ENCODE measurements around the gene ERC2. TPM values are rescaled to one million over a fixed set of nuclear protein-coding genes. Genes with fewer than 3 reads are reported as not detected.

The ERC2 gene
- total and polyA plus RNA-seq, 7 donors, result 0.52 to 5.7 (median 1.2) TPM; not detected in 2

GRCh38 chr3:55716044-55716443 is 752.2 kb downstream of the ERC2 start:
- intact Hi-C loops (cut with DNase I), result no loop called here

GRCh38 chr3:55714057-55714456 is 754.2 kb downstream of the ERC2 start:
- no peak for DNase-seq
- TF ChIP-seq POLR2AphosphoS5 (IDR thresholded peaks at IDR 0.05), result no peak
- no peak for TF ChIP-seq EP300 (IDR thresholded peaks at IDR 0.05)
- TF ChIP-seq CTCF (IDR thresholded peaks at IDR 0.05), result no peak
- TF ChIP-seq POLR2A (IDR thresholded peaks at IDR 0.05), result no peak
- no peaks in the 10 kb centered on the region for H3K36me3 ChIP-seq
- H3K4me3 ChIP-seq, result no peak overlapping the region
- no peak overlapping the region for H3K27ac ChIP-seq
- H3K27me3 ChIP-seq, result no peaks in the 10 kb centered on the region
- H3K4me1 ChIP-seq, result no peaks in the 10 kb centered on the region
- H3K9me3 ChIP-seq, result no peaks in the 10 kb centered on the region
- intact Hi-C loops (cut with DNase I), result no loop called here

More at GRCh38 chr3:55716044-55716443, 752.2 kb downstream of the ERC2 start:
- no peaks in the 10 kb centered on the region for H3K27me3 ChIP-seq
- no peak overlapping the region for H3K4me3 ChIP-seq
- no peaks in the 10 kb centered on the region for H3K36me3 ChIP-seq
- DNase-seq, result no peak
- no peaks in the 10 kb centered on the region for H3K4me1 ChIP-seq
- H3K9me3 ChIP-seq, result no peaks in the 10 kb centered on the region
- TF ChIP-seq EP300 (IDR thresholded peaks at IDR 0.05), result no peak
- TF ChIP-seq POLR2A (IDR thresholded peaks at IDR 0.05), result no peak
- no peak for TF ChIP-seq CTCF (IDR thresholded peaks at IDR 0.05)
- TF ChIP-seq POLR2AphosphoS5 (IDR thresholded peaks at IDR 0.05), result no peak
- H3K27ac ChIP-seq, result no peak overlapping the region

GRCh38 chr3:55711646-55712045 is 756.6 kb downstream of the ERC2 start:
- intact Hi-C loops (cut with DNase I), result no loop called here
- no peaks in the 10 kb centered on the region for H3K9me3 ChIP-seq
- no peak overlapping the region for H3K27ac ChIP-seq
- H3K27me3 ChIP-seq, result no peaks in the 10 kb centered on the region
- WGBS, 2 donors, result 83 to 92% methylated on average over 1 of the region's 1 CpG
- no peak overlapping the region for H3K4me3 ChIP-seq
- TF ChIP-seq CTCF (IDR thresholded peaks at IDR 0.05) (no peak), EP300 (IDR thresholded peaks at IDR 0.05) (no peak), POLR2AphosphoS5 (IDR thresholded peaks at IDR 0.05) (no peak), POLR2A (IDR thresholded peaks at IDR 0.05) (no peak)
- no peak for DNase-seq
- peaks cover 0 to 15% (median 13%) of the 10 kb centered on the region in 4 donors for H3K4me1 ChIP-seq
- no peaks in the 10 kb centered on the region for H3K36me3 ChIP-seq

- peak; percentile 60 for DNase-seq
- Histone ChIP-seq H3K36me3 (no peaks in the 10 kb centered on the region), H3K4me3 (no peak overlapping the region), H3K27ac (no peak overlapping the region), H3K4me1 (peaks cover 0 to 15% (median 13%) of the 10 kb centered on the region in 4 donors), H3K27me3 (no peaks in the 10 kb centered on the region), H3K9me3 (no peaks in the 10 kb centered on the region)
- TF ChIP-seq CTCF (IDR thresholded peaks at IDR 0.05), result no peak
- TF ChIP-seq POLR2A (IDR thresholded peaks at IDR 0.05), result no peak
- TF ChIP-seq POLR2AphosphoS5 (IDR thresholded peaks at IDR 0.05), result no peak
- TF ChIP-seq EP300 (IDR thresholded peaks at IDR 0.05), result no peak
- intact Hi-C loops (cut with DNase I), result no loop called here
- 86 to 92% methylated on average over 8 of the region's 8 CpGs for WGBS, 2 donors
Observed at GRCh38 chr3:55709411-55710012, 758.8 kb downstream of the ERC2 start.

GRCh38 chr3:55708921-55709320 is 759.3 kb downstream of the ERC2 start:
- Histone ChIP-seq H3K36me3 (no peaks in the 10 kb centered on the region), H3K27ac (no peak overlapping the region), H3K4me3 (no peak overlapping the region), H3K9me3 (no peaks in the 10 kb centered on the region), H3K27me3 (no peaks in the 10 kb centered on the region), H3K4me1 (peaks cover 0 to 15% (median 13%) of the 10 kb centered on the region in 4 donors)
- TF ChIP-seq POLR2A (IDR thresholded peaks at IDR 0.05), result no peak
- TF ChIP-seq POLR2AphosphoS5 (IDR thresholded peaks at IDR 0.05), result no peak
- intact Hi-C loops (cut with DNase I), result no loop called here
- WGBS, 2 donors, result 94 to 97% methylated on average over 7 of the region's 7 CpGs
- DNase-seq, result no peak
